Stimulated activated naive CD8-positive, alpha-beta T cell treated with anti-CD3 and anti-CD28 coated beads, Interleukin-15, Interleukin-2, amounts not matched to agents 100 ng/mL and 50 ng/mL, for 24 hours (primary cell): Measurements from ENCODE around the gene FERMT3.

Source experiments
- H3K27ac Mint-ChIP-seq: one replicate; pipeline ENCODE4 v1.8.0; 2021; ENCODE audit warnings: mild to moderate bottlenecking, mixed read lengths
- H3K27me3 Mint-ChIP-seq: one replicate; pipeline ENCODE4 v1.8.0; 2021; ENCODE audit warnings: mixed read lengths
- H3K36me3 Mint-ChIP-seq: one replicate; pipeline ENCODE4 v1.8.0; 2021; ENCODE audit warnings: low read depth, mixed read lengths
- H3K4me1 Mint-ChIP-seq: one replicate; pipeline ENCODE4 v1.8.0; 2021; ENCODE audit warnings: low read depth, mixed read lengths
- H3K4me3 Mint-ChIP-seq: one replicate; pipeline ENCODE4 v1.8.0; 2021; ENCODE audit warnings: mild to moderate bottlenecking, mixed read lengths
- H3K9me3 Mint-ChIP-seq: one replicate; pipeline ENCODE4 v1.8.0; 2021; ENCODE audit warnings: mixed read lengths

The FERMT3 gene

DNA sequence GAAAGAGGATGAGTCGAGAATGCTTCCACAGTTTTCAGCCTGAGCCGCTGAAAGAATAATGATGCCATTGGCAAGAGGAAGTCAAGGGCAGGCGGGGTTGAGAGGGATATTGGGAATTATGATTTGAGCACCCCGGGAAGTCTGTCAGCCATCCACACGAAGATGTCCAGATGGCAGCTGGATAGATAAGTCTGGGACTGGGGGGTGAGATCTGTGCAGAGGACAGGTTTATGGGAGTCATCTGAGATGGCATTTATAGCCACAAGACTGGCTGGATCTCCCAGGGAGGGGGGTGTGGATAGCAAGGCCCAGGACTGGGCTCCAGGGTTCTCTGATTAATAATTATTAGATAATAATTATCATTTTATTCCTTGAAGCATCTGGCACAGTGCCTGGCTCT, 25.6 kb upstream of the FERMT3 start:
- Mint-ChIP-seq H3K27ac (no peak overlapping the region), H3K4me3 (no peak overlapping the region), H3K9me3 (no peaks in the 10 kb centered on the region), H3K4me1 (peaks cover 51% of the 10 kb centered on the region), H3K27me3 (no peaks in the 10 kb centered on the region), H3K36me3 (no peaks in the 10 kb centered on the region)

DNA sequence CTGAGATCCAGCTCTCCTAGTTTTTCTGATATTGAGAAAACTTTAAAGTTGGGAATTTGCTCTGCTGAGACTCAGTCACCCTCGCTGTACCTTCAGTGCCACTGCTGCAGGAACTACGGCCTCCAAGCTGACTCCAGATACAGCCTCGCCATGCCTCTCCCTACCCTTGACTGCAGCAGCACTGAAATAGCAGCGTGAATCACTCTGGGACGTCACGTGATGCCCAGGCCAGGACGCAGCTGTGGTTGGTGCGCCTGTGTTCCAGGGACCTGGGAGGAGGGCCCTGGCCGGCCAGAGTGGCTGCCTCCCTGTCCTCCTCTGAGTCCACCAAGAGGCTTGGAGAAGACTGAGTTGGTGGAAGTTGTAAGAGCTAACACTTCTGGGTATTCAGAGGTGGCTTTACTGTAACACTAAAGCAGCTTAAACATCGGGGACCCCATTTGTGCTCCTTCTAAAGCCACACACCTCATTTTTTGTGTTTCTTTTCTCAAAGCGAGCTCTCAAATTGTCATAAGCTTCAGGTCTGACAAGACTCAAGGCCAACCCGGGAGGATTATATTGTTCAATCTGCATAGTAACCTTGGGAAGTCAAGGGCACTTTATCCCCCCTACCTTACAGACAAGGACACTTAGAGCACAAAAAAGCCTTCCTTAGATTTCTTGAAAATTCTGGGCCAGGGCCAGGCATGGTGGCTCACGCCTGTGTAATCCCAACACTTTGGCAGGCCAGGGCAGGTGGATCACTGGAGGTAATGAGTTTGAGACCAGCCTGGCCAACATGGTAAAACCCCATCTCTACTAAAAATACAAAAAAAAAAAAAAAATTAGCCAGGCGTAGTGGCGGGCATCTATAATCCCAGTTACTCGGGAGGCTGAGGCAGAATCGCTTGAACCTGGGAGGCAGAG, 24.8 kb upstream of the FERMT3 start:
- peaks cover 50% of the 10 kb centered on the region for H3K4me1 Mint-ChIP-seq
- H3K27me3 Mint-ChIP-seq, result no peaks in the 10 kb centered on the region
- no peaks in the 10 kb centered on the region for H3K36me3 Mint-ChIP-seq
- H3K9me3 Mint-ChIP-seq, result no peaks in the 10 kb centered on the region
- no peak overlapping the region for H3K27ac Mint-ChIP-seq
- H3K4me3 Mint-ChIP-seq, result no peak overlapping the region

GRCh38 chr11:64183890-64184289, 22.6 kb upstream of the FERMT3 start:
- Mint-ChIP-seq H3K4me3 (peak overlapping the region; percentile 42), H3K4me1 (peaks cover 50% of the 10 kb centered on the region), H3K27me3 (no peaks in the 10 kb centered on the region), H3K36me3 (peaks cover 7% of the 10 kb centered on the region), H3K9me3 (no peaks in the 10 kb centered on the region), H3K27ac (no peak overlapping the region)

DNA sequence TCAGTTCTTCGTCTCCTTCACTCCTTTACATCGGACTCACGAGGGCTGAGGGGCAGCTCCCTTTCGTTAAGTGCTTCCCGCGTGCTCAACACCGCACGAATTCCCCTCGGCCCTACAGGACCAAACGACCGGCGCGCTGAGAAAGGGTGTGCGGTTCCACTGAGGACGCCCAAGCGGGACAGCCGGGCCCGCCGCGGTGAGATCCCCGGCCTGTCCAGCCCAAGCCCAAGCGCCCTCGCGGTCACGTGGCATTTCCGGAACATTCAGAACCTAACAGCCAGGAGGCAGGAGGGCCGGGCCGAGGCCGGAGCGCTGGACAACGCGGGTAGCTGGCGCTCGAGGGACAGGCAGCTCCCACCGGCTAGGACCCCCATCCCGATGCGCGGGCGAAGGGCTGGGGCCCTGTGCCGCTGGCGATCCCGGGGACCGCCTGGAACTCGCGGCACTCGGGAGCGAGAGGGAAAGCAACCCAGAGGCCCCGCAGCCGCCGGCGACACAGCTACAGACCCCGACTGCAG, 21.3 kb upstream of the FERMT3 start:
- peaks cover 57% of the 10 kb centered on the region for H3K4me1 Mint-ChIP-seq
- H3K27ac Mint-ChIP-seq, result peak overlapping the region; percentile 94
- no peaks in the 10 kb centered on the region for H3K9me3 Mint-ChIP-seq
- H3K27me3 Mint-ChIP-seq, result no peaks in the 10 kb centered on the region
- H3K4me3 Mint-ChIP-seq, result peak overlapping the region; percentile 96
- H3K36me3 Mint-ChIP-seq, result peaks cover 13% of the 10 kb centered on the region

DNA sequence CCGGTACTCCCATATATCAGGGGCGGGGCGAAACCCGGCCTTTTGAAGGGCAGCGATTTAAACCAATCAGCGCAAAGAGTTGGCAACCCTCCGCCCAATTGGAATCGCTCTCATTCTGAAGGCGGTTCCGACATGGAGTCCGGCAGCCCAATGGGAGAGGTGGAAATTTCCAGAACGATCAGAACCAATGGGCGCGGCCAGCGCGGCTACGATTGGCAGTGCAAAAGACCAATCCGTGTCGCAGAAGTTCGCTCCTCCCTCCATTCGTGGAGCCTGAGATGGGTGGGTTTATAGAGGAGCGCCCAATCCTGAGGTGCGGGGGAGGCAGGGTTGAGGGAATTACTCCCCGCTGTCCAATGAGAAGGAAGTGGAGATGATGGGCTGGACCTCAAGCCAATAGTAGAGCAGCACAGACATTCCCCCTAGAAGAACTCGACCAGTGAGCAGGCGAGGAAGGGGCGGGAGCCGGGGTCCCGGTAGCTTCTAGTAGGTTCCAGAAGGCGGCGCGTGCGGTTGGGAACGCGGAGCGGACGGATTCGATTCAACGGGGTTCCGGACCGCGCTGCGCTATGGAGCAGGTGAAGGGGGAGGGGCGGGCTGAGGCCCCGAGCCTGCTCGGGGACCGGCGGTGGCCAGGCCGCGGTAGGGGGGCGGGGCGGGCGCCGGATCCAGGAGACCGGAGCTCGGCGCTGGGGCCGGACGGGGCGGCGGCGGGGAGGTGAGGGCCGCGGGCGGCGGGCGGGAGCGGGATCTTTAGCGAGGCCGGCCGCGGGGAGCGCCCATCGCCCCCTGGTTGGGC, 20.6 kb upstream of the FERMT3 start, which contains the start of gene STIP1:
Gene STIP1, plus strand, starts transcription at position 479 of the 799 bp plus-strand sequence. Its CDS starts 91 bp downstream, at position 570.
- Mint-ChIP-seq H3K4me3 (peak within 1 kb of the TSS; percentile 96), H3K9me3 (no peaks in the 10 kb centered on the region), H3K27ac (peak within 1 kb of the TSS; percentile 94), H3K36me3 (peaks cover 18% of the 10 kb centered on the region), H3K4me1 (peaks cover 64% of the 10 kb centered on the region), H3K27me3 (no peaks in the 10 kb centered on the region)

DNA sequence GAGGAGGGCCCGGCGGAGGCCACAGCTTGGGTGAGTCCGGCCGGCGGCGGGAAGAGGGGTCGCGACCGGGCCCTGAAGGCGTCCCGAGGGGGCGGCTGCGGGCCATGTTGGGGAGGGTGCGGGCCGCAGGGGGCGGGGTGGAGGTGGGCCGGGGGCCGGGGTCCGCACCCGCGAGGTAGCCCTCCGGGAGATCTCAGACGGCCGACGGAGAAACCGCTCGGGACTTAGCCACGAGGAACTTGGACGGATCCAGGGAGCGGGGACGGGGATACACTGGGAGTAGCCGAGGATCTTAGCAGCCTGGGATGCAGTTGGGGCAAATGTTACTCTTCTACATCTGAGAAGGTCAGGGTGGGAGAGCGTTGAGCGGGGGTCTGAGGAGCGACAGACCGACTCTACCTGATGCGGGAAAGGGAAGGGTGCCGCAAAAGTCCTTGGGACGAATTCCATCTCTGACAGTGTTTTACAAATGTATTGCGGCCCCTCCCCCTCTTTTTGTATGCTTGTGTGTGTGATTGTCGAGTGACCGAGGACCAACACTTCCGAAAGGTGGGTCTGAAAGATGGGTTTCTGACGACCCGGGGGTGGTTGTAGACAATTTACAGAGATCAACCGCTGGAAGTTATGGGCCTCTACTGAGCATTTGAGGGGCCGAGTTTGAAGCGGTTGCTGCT, 19.9 kb upstream of the FERMT3 start:
- Mint-ChIP-seq H3K4me1 (peaks cover 61% of the 10 kb centered on the region), H3K27ac (no peak overlapping the region), H3K27me3 (no peaks in the 10 kb centered on the region), H3K4me3 (no peak overlapping the region), H3K9me3 (no peaks in the 10 kb centered on the region), H3K36me3 (peaks cover 18% of the 10 kb centered on the region)

GRCh38 chr11:64192434-64192833, 14.1 kb upstream of the FERMT3 start:
- Mint-ChIP-seq H3K36me3 (peaks cover 67% of the 10 kb centered on the region), H3K27me3 (no peaks in the 10 kb centered on the region), H3K9me3 (no peaks in the 10 kb centered on the region), H3K4me1 (peaks cover 55% of the 10 kb centered on the region), H3K4me3 (no peak overlapping the region), H3K27ac (peak overlapping the region; percentile 59)

- Mint-ChIP-seq H3K4me3 (no peak overlapping the region), H3K4me1 (peaks cover 30% of the 10 kb centered on the region), H3K36me3 (peaks cover 83% of the 10 kb centered on the region), H3K27ac (peak overlapping the region; percentile 49), H3K9me3 (no peaks in the 10 kb centered on the region), H3K27me3 (no peaks in the 10 kb centered on the region)
These were observed 9.9 kb upstream of the FERMT3 start for GRCh38 chr11:64196626-64197025.

- Mint-ChIP-seq H3K4me1 (peaks cover 23% of the 10 kb centered on the region), H3K36me3 (peaks cover 85% of the 10 kb centered on the region), H3K9me3 (no peaks in the 10 kb centered on the region), H3K4me3 (no peak overlapping the region), H3K27me3 (no peaks in the 10 kb centered on the region), H3K27ac (peak overlapping the region; percentile 40)
These were observed 8.0 kb upstream of the FERMT3 start for GRCh38 chr11:64198511-64198910.

- no peaks in the 10 kb centered on the region for H3K27me3 Mint-ChIP-seq
- no peak overlapping the region for H3K27ac Mint-ChIP-seq
- peaks cover 40% of the 10 kb centered on the region for H3K4me1 Mint-ChIP-seq
- H3K36me3 Mint-ChIP-seq, result peaks cover 82% of the 10 kb centered on the region
- no peaks in the 10 kb centered on the region for H3K9me3 Mint-ChIP-seq
- no peak overlapping the region for H3K4me3 Mint-ChIP-seq
These were observed 5.0 kb upstream of the FERMT3 start for GRCh38 chr11:64201543-64201942.

DNA sequence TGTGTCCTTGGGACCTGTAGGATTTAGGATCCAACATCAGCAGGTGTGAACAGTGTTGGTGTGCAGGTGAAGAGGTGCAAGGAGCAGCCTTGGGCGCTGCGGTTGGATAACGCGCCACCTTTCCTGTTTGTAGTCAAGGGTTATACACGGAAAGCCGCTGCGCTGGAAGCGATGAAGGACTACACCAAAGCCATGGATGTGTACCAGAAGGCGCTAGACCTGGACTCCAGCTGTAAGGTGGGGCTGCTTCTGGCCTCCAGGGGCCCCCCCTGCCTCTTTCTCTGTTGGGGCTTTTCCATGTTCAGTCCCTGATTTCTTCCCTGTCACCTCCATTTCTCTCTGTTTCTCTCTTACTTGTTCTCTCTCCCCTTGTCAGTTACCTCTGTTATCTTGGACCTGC, 3.5 kb upstream of the FERMT3 start:
- no peaks in the 10 kb centered on the region for H3K9me3 Mint-ChIP-seq
- H3K36me3 Mint-ChIP-seq, result peaks cover 82% of the 10 kb centered on the region
- H3K4me3 Mint-ChIP-seq, result no peak overlapping the region
- H3K4me1 Mint-ChIP-seq, result peaks cover 36% of the 10 kb centered on the region
- no peak overlapping the region for H3K27ac Mint-ChIP-seq
- no peaks in the 10 kb centered on the region for H3K27me3 Mint-ChIP-seq

DNA sequence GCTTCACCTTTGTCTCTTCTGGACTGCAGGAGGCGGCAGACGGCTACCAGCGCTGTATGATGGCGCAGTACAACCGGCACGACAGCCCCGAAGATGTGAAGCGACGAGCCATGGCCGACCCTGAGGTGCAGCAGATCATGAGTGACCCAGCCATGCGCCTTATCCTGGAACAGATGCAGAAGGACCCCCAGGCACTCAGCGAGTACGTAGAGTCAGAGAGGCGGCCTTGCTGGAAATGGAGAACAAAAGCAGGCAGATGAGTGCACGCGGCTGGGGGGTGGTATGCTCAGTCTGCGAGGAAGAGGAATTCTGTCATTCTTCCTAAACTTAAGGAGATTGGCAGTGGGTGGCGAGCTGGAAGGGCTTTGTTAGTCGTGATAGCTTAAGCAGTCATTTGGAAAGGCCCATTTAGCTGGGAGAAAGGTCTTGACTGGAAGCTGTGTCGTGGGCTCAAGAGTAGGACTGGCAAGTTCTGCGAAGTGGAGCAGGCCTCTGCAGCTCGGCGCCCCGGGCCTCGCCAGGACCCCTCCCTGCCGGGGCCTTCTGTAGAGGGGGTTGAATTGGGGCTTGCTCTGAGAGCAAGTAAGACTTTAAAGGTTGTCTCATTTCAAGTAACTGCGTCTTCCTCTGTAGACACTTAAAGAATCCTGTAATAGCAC, 3.0 kb upstream of the FERMT3 start:
- no peaks in the 10 kb centered on the region for H3K27me3 Mint-ChIP-seq
- peaks cover 40% of the 10 kb centered on the region for H3K4me1 Mint-ChIP-seq
- H3K4me3 Mint-ChIP-seq, result no peak overlapping the region
- H3K36me3 Mint-ChIP-seq, result peaks cover 82% of the 10 kb centered on the region
- no peak overlapping the region for H3K27ac Mint-ChIP-seq
- H3K9me3 Mint-ChIP-seq, result no peaks in the 10 kb centered on the region

DNA sequence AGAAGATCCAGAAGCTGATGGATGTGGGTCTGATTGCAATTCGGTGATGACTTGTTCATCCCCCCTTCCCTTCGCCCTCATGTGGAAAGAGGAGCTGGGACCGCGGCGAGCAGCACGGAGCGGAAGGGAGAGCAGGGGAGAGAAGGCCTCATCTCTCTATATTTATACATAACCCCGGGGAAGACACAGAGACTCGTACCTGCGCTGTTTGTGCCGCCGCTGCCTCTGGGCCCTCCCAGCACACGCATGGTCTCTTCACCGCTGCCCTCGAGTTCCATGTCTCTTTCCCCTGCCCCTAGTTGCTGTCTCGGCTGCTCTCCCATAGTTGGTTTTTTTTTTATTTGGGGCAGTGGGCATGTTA, 2.5 kb upstream of the FERMT3 start:
- Mint-ChIP-seq H3K4me1 (peaks cover 45% of the 10 kb centered on the region), H3K27me3 (no peaks in the 10 kb centered on the region), H3K9me3 (no peaks in the 10 kb centered on the region), H3K4me3 (no peak overlapping the region), H3K36me3 (peaks cover 82% of the 10 kb centered on the region), H3K27ac (peak overlapping the region; percentile 82)

GRCh38 chr11:64204464-64204989, 2.0 kb upstream of the FERMT3 start:
- H3K4me1 Mint-ChIP-seq, result peaks cover 50% of the 10 kb centered on the region
- H3K4me3 Mint-ChIP-seq, result peak overlapping the region; percentile 70
- H3K9me3 Mint-ChIP-seq, result no peaks in the 10 kb centered on the region
- no peaks in the 10 kb centered on the region for H3K27me3 Mint-ChIP-seq
- peak overlapping the region; percentile 82 for H3K27ac Mint-ChIP-seq
- peaks cover 83% of the 10 kb centered on the region for H3K36me3 Mint-ChIP-seq
